GM19397 (cell line): Measurements from ENCODE around the gene OR2F1.

Experiments used
- ATAC-seq: cut with Tn5 transposase; IDR thresholded peaks from one replicate; pipeline ENCODE4 v1.9.1; 2021; ENCODE audit warnings: mild to moderate bottlenecking, moderate library complexity; ENCODE audit not compliant: unreplicated experiment

OR2F1 gene

GRCh38 chr7:143954544-143954943 is at the start of gene OR2F1:
OR2F1 (plus strand) TSS chr7:143954844; CDS start chr7:143959971, 5,127 bp downstream.
- no peak for ATAC-seq

- no peak for ATAC-seq
These were observed 49.1 kb upstream of the OR2F1 start for GRCh38 chr7:143905509-143905908.

GRCh38 chr7:143906151-143906550 is 48.5 kb upstream of the OR2F1 start:
- no peak for ATAC-seq

- ATAC-seq, result no peak
These were observed 47.7 kb upstream of the OR2F1 start for GRCh38 chr7:143906895-143907294.

GRCh38 chr7:143908120-143908519 is 46.5 kb upstream of the OR2F1 start:
- no peak for ATAC-seq

GRCh38 chr7:143909863-143910262 is 44.8 kb upstream of the OR2F1 start:
- ATAC-seq, result no peak

GRCh38 chr7:143910473-143911248 is 44.0 kb upstream of the OR2F1 start:
- ATAC-seq, result no peak

- no peak for ATAC-seq
These were observed 40.6 kb upstream of the OR2F1 start for GRCh38 chr7:143913945-143914615.

- no peak for ATAC-seq
These were observed 39.5 kb upstream of the OR2F1 start for GRCh38 chr7:143914938-143915652.

- no peak for ATAC-seq
These were observed 29.8 kb upstream of the OR2F1 start for GRCh38 chr7:143924851-143925250.

GRCh38 chr7:143929224-143929920 is 25.3 kb upstream of the OR2F1 start:
- no peak for ATAC-seq

- no peak for ATAC-seq
These were observed 22.9 kb upstream of the OR2F1 start for GRCh38 chr7:143931739-143932138.

- ATAC-seq, result no peak
These were observed 19.9 kb upstream of the OR2F1 start, which contains the start of gene OR2F2 for GRCh38 chr7:143934526-143935325. OR2F2 (plus strand) TSS chr7:143935233; CDS start chr7:143935233, 0 bp downstream.

GRCh38 chr7:143936087-143937009 is 18.3 kb upstream of the OR2F1 start:
- ATAC-seq, result no peak

GRCh38 chr7:143938379-143939243 is 16.0 kb upstream of the OR2F1 start:
- no peak for ATAC-seq

GRCh38 chr7:143945423-143945822 is 9.2 kb upstream of the OR2F1 start:
- ATAC-seq, result no peak

- no peak for ATAC-seq
These were observed 7.5 kb upstream of the OR2F1 start for GRCh38 chr7:143947111-143947510.

GRCh38 chr7:143948733-143949132 is 5.9 kb upstream of the OR2F1 start:
- ATAC-seq, result no peak
